ENCODE data around the gene KCNMB4.
A peak's percentile ranks its signal among the peaks of the same experiment; 100 is the strongest.

KCNMB4 gene

DNA sequence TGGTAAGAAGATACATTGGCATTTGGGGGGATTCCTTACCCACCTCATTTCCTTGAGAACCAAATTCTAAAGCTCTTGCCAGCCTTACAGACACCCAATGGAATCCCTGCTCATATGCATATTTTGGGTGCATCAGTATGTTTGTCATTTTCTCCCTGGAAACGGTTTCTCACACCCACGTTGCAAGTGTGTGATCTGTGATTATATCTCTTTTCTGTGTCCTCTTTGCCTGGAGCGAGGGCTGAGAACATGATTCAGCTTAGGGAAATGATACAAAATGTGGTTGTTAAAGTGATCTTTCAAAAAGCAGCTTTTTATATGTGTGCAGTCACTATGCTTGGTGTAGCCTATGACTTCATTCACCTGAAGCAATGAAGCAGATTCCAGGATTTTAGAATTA lies 52.0 kb downstream of the KCNMB4 start:
- H3K4me3 ChIP-seq (ENCODE audit: control insufficient read depth, low read depth, low read length): no peak overlapping the region
- peak; percentile 3 for DNase-seq (ENCODE audit: low read depth)
- TF ChIP-seq, protein P1, sequence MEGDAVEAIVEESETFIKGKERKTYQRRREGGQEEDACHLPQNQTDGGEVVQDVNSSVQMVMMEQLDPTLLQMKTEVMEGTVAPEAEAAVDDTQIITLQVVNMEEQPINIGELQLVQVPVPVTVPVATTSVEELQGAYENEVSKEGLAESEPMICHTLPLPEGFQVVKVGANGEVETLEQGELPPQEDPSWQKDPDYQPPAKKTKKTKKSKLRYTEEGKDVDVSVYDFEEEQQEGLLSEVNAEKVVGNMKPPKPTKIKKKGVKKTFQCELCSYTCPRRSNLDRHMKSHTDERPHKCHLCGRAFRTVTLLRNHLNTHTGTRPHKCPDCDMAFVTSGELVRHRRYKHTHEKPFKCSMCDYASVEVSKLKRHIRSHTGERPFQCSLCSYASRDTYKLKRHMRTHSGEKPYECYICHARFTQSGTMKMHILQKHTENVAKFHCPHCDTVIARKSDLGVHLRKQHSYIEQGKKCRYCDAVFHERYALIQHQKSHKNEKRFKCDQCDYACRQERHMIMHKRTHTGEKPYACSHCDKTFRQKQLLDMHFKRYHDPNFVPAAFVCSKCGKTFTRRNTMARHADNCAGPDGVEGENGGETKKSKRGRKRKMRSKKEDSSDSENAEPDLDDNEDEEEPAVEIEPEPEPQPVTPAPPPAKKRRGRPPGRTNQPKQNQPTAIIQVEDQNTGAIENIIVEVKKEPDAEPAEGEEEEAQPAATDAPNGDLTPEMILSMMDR (conservative IDR thresholded peaks at IDR 0.05; ENCODE audit: control insufficient read depth, insufficient read depth, low read depth, low read length): no peak

DNA sequence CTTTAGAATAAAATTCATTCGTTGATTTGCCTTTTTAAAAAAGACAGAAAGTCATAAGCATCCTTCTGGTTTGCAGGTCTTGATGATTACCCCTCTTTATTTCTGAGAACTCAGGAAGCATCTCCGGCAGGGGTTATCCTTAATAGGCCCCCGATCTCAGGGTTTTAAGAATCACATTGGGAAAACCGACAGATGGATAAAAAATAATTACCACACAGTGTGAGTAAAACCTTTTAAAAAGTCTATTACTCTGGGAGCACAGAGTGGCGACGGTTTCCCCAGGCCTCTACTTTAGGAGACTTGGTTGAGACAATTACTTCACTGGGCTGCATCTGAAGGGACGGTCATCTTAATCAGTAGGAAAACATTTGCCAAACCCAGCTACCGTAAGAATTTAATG lies 56.5 kb downstream of the KCNMB4 start:
- TF ChIP-seq, protein P1 (conservative IDR thresholded peaks at IDR 0.05; ENCODE audit: control insufficient read depth, insufficient read depth, low read depth, low read length): no peak
- no peak for DNase-seq (ENCODE audit: low read depth)
- H3K4me3 ChIP-seq (ENCODE audit: control insufficient read depth, low read depth, low read length): no peak overlapping the region

DNA sequence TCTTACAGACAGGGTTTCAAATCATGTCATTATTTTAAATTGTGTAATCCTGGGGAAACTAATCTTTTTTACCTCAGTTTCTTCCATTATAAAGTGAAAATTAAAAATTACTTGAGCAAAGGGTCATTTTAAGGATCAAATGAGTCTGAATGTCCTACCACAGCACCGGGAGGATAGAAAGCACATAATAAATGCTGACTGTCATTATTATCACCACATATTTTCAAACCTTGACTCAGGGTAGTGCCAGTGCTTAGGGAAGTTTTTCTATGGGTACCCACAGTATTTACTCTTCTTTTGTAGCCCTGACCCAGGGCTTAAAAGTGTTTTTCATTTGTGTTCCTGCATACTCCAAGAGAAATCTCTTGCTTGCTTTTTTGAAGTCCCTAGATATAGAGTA lies 60.5 kb downstream of the KCNMB4 start:
- TF ChIP-seq, protein P1 (conservative IDR thresholded peaks at IDR 0.05; ENCODE audit: control insufficient read depth, insufficient read depth, low read depth, low read length): no peak
- H3K4me3 ChIP-seq (ENCODE audit: control insufficient read depth, low read depth, low read length): no peak overlapping the region
- no peak for DNase-seq (ENCODE audit: low read depth)

DNA sequence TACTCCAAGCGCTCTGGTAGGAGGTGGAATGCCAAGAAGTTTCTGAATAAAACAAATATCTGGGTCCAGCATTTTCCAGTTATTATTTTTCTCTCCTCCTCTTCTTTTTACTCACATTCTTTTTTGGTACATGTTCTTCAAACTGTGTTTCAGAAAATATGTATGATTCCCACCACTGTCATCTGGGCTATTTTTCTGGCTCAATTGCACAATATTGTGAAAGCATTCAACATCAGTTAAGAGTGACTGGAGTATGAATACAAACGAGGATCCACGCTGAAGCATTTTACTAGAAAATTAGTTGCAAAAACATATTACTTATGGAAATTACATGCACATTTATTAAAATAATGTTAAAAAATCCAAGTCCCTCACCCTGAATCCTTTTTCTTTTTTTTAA lies 61.5 kb downstream of the KCNMB4 start:
- no peak overlapping the region for H3K4me3 ChIP-seq (ENCODE audit: control insufficient read depth, low read depth, low read length)
- TF ChIP-seq, protein P1 (conservative IDR thresholded peaks at IDR 0.05; ENCODE audit: control insufficient read depth, insufficient read depth, low read depth, low read length): no peak
- peak; percentile 33 for DNase-seq (ENCODE audit: low read depth)

DNA sequence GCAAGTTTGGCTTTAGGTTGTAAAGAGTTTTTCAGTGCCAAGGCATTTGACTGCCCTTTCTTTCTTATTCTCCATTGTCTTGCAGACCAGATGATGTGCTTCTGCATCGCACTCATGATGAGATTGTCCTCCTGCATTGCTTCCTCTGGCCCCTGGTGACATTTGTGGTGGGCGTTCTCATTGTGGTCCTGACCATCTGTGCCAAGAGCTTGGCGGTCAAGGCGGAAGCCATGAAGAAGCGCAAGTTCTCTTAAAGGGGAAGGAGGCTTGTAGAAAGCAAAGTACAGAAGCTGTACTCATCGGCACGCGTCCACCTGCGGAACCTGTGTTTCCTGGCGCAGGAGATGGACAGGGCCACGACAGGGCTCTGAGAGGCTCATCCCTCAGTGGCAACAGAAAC lies 64.3 kb downstream of the KCNMB4 start:
- no peak overlapping the region for H3K4me3 ChIP-seq (ENCODE audit: control insufficient read depth, low read depth, low read length)
- DNase-seq (ENCODE audit: low read depth): no peak
- TF ChIP-seq, protein P1 (conservative IDR thresholded peaks at IDR 0.05; ENCODE audit: control insufficient read depth, insufficient read depth, low read depth, low read length): no peak

DNA sequence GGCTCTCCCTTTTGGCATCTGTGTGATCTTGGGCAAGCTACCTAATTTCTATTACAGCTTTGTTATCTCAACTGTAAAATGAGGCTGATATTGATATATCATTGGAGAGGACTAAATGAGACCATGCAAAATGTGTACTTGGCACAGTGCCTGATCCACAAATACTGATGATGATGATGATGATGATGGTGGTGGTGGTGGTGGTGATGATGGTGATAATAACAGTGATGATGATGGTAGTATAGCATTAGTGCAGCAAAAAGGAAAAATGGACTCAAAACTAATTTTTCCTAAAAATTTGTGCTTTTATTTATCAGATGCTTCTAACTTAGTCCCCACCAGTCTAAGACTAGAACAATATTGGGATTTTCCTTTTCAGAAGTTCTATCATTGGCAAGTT lies 70.7 kb downstream of the KCNMB4 start:
- TF ChIP-seq, protein P1 (conservative IDR thresholded peaks at IDR 0.05; ENCODE audit: control insufficient read depth, insufficient read depth, low read depth, low read length): no peak
- no peak overlapping the region for H3K4me3 ChIP-seq (ENCODE audit: control insufficient read depth, low read depth, low read length)
- DNase-seq (ENCODE audit: low read depth): no peak

DNA sequence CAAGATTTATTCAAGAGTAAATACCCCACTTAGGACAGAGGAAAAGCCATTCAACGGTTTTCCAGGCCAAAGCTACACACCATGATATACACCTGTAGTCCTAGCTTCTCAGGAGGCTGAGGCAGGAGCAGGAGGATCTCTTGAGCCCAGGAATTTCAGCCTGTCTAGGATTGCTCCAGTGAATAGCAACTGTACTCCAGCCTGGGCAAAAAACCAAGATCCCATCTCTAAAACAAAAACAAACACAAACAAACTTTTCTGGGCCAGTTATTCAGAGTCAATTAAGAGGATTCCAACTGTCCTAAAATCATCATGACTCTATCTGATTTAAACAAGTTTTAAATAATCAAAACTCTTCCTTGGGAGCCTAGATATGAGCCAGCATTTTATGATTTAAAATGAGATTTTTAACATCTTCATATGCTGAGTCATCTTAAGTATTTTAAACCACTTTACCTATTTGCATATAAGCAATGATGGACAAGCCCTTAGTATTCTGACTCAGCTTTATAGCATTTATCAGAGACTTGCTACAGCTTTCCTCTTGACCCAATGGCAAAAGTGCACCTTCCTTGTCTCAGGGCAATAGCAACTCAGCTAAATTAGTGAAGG lies 77.1 kb downstream of the KCNMB4 start:
- TF ChIP-seq, protein P1 (conservative IDR thresholded peaks at IDR 0.05; ENCODE audit: control insufficient read depth, insufficient read depth, low read depth, low read length): no peak
- DNase-seq (ENCODE audit: low read depth): no peak
- no peak overlapping the region for H3K4me3 ChIP-seq (ENCODE audit: control insufficient read depth, low read depth, low read length)
